ENCODE data around the gene SNHG17.

DNA sequence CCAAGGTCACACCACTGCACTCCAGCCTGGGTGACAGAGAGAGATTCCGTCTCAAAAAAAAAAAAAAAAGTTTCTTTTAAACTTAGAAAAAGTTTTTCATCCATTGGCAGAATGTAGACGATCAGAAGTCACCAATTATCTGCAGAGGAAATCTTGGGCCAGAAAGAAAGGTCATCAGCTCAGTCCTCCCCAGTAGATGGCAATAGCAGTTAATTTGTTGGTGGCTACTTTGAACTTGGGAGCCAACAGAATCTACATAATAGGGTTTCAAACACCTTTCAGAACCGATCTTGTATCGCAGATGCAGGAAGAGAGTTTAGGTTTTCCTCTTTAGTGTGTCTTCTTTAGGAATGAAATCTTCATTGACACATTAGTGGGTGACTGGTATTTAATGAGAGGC lies 47.2 kb downstream of the SNHG17 start:
- TF ChIP-seq SPI1 (IDR thresholded peaks at IDR 0.05; ENCODE audit: low read depth, low read length) (no peak), POLR2A (IDR thresholded peaks at IDR 0.05; ENCODE audit: low read depth, low read length) (no peak), POLR2AphosphoS5 (IDR thresholded peaks at IDR 0.05; ENCODE audit: low read depth, low read length) (no peak), TAF1 (IDR thresholded peaks at IDR 0.05; ENCODE audit: low read depth, low read length) (no peak), POU2F2 (IDR thresholded peaks at IDR 0.05; ENCODE audit: low read depth, low read length) (no peak)

All from GM12891 (cell line).